Measurements from ENCODE around the gene HOXC4. TPM values are rescaled to one million over a fixed set of nuclear protein-coding genes. Genes with fewer than 3 reads are reported as not detected.
"Not testable (repeated sequence)": the region's sequence is repeated elsewhere in the genome, so short reads cannot be mapped to it uniquely, and the experiment has no call there.

Gene HOXC4
- polyA plus RNA-seq, 4 donors = 42.7 to 53.0 (median 51.1) TPM

DNA sequence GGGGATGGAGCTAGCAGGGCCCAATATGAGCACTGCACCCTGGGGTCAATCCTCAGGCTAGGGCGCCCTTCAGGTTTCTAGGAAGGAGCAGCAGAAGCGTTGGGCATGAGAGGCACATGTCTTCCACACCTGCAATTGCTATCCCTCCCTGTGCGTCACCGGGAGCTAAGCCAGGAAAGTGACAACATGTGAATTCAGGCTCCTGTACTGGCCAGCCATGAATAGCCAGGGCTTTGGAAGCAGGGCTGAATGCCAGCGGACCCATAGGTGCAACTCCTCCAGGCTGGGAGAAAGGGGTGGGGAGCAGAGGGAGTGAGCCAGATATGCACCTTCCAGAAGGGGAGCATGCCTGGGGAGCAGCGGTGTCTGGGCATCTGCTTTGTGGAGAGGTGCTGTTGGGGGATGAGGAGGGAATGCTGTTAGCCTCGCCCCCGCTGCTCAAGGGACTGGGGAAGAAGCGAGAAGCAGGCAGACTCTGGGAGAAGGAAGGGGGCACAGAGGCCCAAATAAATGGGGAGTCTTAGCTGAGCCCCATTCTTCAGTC lies 14.7 kb upstream of the HOXC4 start:
- no peak for DNase-seq (ENCODE audit: low read depth in 4 of 4, low spot score in 3 of 4)

GRCh38 chr12:54039417-54040147 lies 14.1 kb upstream of the HOXC4 start:
- no peak for DNase-seq (ENCODE audit: low read depth in 4 of 4, low spot score in 3 of 4)

GRCh38 chr12:54040148-54040494 lies 13.5 kb upstream of the HOXC4 start:
- no peak for DNase-seq (ENCODE audit: low read depth in 4 of 4, low spot score in 3 of 4)

GRCh38 chr12:54040648-54041047 lies 13.0 kb upstream of the HOXC4 start:
- no peak for DNase-seq (ENCODE audit: low read depth in 4 of 4, low spot score in 3 of 4)

GRCh38 chr12:54041097-54041690 lies 12.4 kb upstream of the HOXC4 start:
- DNase-seq (ENCODE audit: low read depth in 4 of 4, low spot score in 3 of 4) = no peak

DNA sequence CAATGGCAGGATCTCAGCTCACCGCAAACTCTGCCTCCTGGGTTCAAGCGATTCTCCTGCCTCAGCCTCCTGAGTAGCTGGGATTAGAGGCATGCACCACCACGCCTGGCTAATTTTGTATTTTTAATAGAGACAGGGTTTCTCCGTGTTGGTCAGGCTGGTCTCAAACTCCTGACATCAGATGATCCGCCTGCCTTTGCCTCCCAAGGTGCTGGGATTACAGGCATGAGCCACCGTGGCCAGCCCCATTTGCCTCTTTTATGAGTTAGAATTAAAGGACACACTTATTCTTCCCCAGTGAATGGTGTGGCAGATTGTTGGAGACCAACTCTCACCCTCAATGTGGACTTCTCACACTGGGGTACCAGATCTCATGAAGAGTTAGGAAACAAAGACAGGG lies 11.6 kb upstream of the HOXC4 start:
- DNase-seq (ENCODE audit: low read depth in 4 of 4, low spot score in 3 of 4) = not testable (repeated sequence)

DNA sequence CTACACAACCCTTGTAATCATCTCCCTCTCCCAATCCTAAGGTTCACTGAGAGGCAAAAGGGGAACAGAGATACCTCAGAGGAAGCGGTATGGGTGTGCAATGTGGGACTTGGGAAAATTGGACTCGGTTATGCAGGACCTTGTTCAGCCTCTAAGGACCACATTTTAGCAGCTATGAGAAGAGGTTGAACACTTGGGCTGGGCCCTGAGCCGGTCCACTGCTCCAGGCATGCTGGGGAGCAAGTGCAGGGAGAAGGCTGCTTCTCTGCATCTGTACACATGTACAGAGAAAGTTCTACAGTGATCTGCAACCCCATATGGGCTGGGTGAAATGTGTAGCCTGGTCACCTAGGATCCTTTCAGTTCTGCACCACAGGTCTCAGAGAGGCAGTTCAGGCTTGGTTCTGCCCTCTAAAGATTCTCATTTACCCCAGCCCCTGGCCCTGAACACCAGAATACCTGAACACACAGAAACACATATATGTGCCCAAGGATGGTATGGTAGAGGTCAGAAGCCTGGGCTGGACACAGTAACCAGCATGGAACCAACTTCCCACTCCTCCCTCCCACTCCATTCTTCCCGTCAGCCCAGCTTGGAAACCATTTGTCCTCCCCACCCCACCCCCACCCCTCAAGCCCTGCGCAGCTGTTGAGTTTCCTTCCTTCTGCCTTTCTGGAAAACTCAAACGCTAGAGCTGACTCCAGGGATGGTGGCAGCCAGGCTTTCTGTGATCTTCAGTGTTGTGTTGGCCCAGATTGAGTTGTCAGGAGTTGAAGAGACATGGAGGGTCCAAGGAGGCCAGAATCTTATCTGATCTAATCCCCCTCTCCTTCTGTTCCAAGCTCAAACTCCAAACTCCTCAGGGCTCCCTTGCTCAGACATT lies 10.4 kb upstream of the HOXC4 start:
- no peak for DNase-seq (ENCODE audit: low read depth in 4 of 4, low spot score in 3 of 4)

- DNase-seq (ENCODE audit: low read depth in 4 of 4, low spot score in 3 of 4) = no peak
Measured at GRCh38 chr12:54044425-54045103, 9.1 kb upstream of the HOXC4 start.

DNA sequence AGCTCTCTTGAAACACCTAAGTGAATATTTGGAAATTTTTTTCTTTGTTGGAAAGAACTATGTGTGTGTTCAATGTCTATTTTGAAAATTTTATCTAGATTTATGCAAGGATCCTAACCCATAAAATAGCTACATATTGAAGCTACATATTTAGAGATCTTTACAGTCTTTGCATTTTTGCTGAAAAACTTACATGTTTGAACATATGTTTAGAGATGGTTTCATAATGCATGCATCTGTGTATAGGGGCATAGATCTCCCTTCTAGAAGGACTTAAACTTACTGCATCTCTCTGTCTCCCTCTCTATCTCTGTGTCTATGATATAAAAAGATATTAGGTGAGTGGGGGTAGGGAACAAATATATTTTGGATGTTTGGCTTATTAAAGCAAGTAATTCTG lies 8.2 kb upstream of the HOXC4 start:
- DNase-seq (ENCODE audit: low read depth in 4 of 4, low spot score in 3 of 4) = no peak

DNA sequence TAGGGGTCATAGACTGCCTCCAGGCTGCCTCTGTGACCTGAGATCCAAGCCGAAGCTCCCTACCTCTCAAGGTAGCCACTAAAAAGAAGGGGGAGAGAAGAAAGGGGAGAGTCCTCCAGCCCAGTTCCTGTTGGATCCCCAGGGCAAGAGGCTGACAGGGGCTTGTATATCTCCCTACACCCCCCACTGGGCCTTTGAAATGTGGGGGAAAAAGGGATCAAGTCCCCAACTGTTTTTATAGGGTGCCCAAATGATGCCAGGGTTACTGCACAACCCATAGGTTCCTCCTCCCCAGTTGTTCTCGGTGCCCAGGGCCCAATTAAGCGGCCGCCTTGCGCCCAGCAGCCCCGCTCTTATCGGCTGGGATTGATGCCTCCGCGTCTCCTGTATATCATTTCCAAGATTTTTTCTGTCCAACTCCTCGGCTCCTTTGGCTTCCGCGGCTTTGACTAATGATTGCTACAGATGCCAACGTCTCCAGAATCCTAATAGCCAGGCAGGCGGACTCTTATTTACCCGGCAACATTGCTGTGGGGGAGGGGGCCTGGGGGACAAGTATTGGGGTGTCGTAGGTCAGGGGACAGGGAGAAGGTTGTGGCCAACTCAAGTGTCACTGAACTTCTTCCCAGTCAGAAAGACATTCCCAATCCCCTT lies 7.6 kb upstream of the HOXC4 start:
- no peak for DNase-seq (ENCODE audit: low read depth in 4 of 4, low spot score in 3 of 4)

- no peak for DNase-seq (ENCODE audit: low read depth in 4 of 4, low spot score in 3 of 4)
Measured at GRCh38 chr12:54046809-54047159, 6.9 kb upstream of the HOXC4 start.

- DNase-seq (ENCODE audit: low read depth in 4 of 4, low spot score in 3 of 4) = no peak
Measured at GRCh38 chr12:54047160-54047963, 6.3 kb upstream of the HOXC4 start.

DNA sequence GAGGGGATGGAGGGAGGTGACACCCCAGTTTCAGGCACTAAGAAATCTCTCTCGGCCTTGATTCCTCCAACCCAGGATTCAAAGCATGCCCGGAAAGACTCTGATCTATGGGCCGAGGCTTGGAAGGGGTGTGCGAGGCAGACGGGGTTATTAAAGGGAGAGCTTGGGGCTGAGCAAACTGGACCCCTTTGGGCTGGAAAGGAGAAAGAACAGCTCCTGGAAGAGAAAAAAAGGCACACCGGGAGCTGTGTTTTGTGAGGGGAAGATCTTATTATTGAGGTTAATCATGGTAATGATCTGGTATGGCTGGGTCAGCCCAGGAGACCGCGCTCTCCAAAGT lies 5.7 kb upstream of the HOXC4 start:
- no peak for DNase-seq (ENCODE audit: low read depth in 4 of 4, low spot score in 3 of 4)

- DNase-seq (ENCODE audit: low read depth in 4 of 4, low spot score in 3 of 4) = no peak
Measured at GRCh38 chr12:54048406-54049093, 5.1 kb upstream of the HOXC4 start.

DNA sequence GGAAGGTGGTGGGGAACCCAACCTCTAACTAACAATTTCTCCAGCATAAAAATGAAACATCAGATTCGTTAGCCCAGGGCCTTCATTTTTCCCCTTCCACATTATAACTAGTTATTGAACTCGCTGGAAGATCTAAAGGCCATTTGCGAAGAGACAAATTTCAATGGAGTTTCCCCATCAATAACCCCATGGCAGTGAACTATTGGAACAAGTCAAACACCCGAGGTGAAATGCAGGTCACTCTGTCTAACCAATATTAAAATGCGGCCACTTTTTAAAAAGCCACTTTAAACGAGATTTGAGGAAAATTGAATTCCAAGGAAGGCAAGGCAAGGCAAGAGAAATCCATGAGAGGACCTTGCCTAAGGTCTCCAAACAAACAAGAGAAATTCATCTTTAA lies 4.5 kb upstream of the HOXC4 start:
- no peak for DNase-seq (ENCODE audit: low read depth in 4 of 4, low spot score in 3 of 4)

GRCh38 chr12:54050482-54050810 lies 3.2 kb upstream of the HOXC4 start:
- DNase-seq (ENCODE audit: low read depth in 4 of 4, low spot score in 3 of 4) = no peak

GRCh38 chr12:54051026-54051842 lies 2.4 kb upstream of the HOXC4 start:
- no peak for DNase-seq (ENCODE audit: low read depth in 4 of 4, low spot score in 3 of 4)

GRCh38 chr12:54051874-54052437 lies 1.7 kb upstream of the HOXC4 start:
- DNase-seq (ENCODE audit: low read depth in 4 of 4, low spot score in 3 of 4) = peak in 2 of 4 donors; percentile 84 to 88
